Subcutaneous abdominal adipose tissue (tissue), 5 donors: Measurements from ENCODE around the gene ENAH.
A peak's percentile ranks its signal among the peaks of the same experiment; 100 is the strongest.
"Not testable (repeated sequence)": the region's sequence is repeated elsewhere in the genome, so short reads cannot be mapped to it uniquely, and the experiment has no call there.

Source experiments
- H3K27ac ChIP-seq: one replicate; pipeline ENCODE4 v1.7.0; 2013; ENCODE audit warnings: low read depth, mild to moderate bottlenecking, inconsistent platforms, low read length, moderate library complexity
- H3K27me3 ChIP-seq, 5 donors: one replicate each; pipeline ENCODE4 v1.7.0; 2013; ENCODE audit warnings: low read length in 5 of 5, inconsistent platforms in 1 of 5; ENCODE audit not compliant: control insufficient read depth in 5 of 5, insufficient read depth in 4 of 5
- H3K36me3 ChIP-seq, 5 donors: one replicate each; pipeline ENCODE4 v1.7.0; 2013; ENCODE audit warnings: low read length in 5 of 5; ENCODE audit not compliant: control insufficient read depth in 5 of 5, insufficient read depth in 5 of 5
- H3K4me1 ChIP-seq, 5 donors: one replicate each; pipeline ENCODE4 v1.7.0; 2013; ENCODE audit warnings: low read length in 5 of 5, mild to moderate bottlenecking in 3 of 5, moderate library complexity in 1 of 5; ENCODE audit not compliant: control insufficient read depth in 5 of 5, insufficient read depth in 5 of 5
- H3K4me3 ChIP-seq, 5 donors: one replicate each; pipeline ENCODE4 v1.7.0; 2013; ENCODE audit warnings: low read length in 5 of 5, low read depth in 1 of 5
- H3K9ac ChIP-seq, 5 donors: one replicate each; pipeline ENCODE4 v1.7.0; 2013; ENCODE audit warnings: low read length in 5 of 5, mild to moderate bottlenecking in 4 of 5, moderate library complexity in 3 of 5
- H3K9me3 ChIP-seq, 5 donors: one replicate each; pipeline ENCODE4 v1.7.0; 2013; ENCODE audit warnings: low read length in 5 of 5; ENCODE audit not compliant: control insufficient read depth in 5 of 5
- donor health status: healthy.
- donor health status: healthy.
- donor health status: healthy.
- donor health status: healthy.
- donor health status: healthy.

Gene ENAH

GRCh38 chr1:225652729-225653462, at the start of gene ENAH:
TSS of gene ENAH (minus strand) at chr1:225653123. CDS start at chr1:225652690, 433 bp downstream.
- Histone ChIP-seq H3K36me3 (no peaks in the 10 kb centered on the region), H3K4me1 (peaks cover 0 to 48% (median 36%) of the 10 kb centered on the region in 5 donors), H3K27me3 (no peaks in the 10 kb centered on the region), H3K27ac (peak within 1 kb of the TSS; percentile 91), H3K4me3 (peak within 1 kb of the TSS; percentile 88 to 93 (median 89)), H3K9me3 (no peaks in the 10 kb centered on the region), H3K9ac (peak within 1 kb of the TSS; percentile 82 to 94 (median 89))

- H3K9ac ChIP-seq = no peak overlapping the region
- H3K27me3 ChIP-seq = no peaks in the 10 kb centered on the region
- no peak overlapping the region for H3K4me3 ChIP-seq
- no peaks in the 10 kb centered on the region for H3K9me3 ChIP-seq
- no peak overlapping the region for H3K27ac ChIP-seq
- H3K4me1 ChIP-seq = peaks cover 0 to 7% (median 0%) of the 10 kb centered on the region in 5 donors
- no peaks in the 10 kb centered on the region for H3K36me3 ChIP-seq
Measured at GRCh38 chr1:225700889-225701465, 48.1 kb upstream of the ENAH start.

- Histone ChIP-seq H3K27me3 (no peaks in the 10 kb centered on the region), H3K4me3 (no peak overlapping the region), H3K36me3 (no peaks in the 10 kb centered on the region), H3K4me1 (peaks cover 0 to 7% (median 0%) of the 10 kb centered on the region in 5 donors), H3K27ac (no peak overlapping the region), H3K9me3 (no peaks in the 10 kb centered on the region), H3K9ac (no peak overlapping the region)
Measured at GRCh38 chr1:225700164-225700821, 47.4 kb upstream of the ENAH start.

GRCh38 chr1:225699336-225699735, 46.4 kb upstream of the ENAH start:
- H3K9me3 ChIP-seq = no peaks in the 10 kb centered on the region
- H3K36me3 ChIP-seq = no peaks in the 10 kb centered on the region
- H3K4me1 ChIP-seq = peaks cover 0 to 12% (median 2%) of the 10 kb centered on the region in 5 donors
- no peaks in the 10 kb centered on the region for H3K27me3 ChIP-seq
- no peak overlapping the region for H3K27ac ChIP-seq
- no peak overlapping the region for H3K9ac ChIP-seq
- H3K4me3 ChIP-seq = no peak overlapping the region

GRCh38 chr1:225698194-225698593, 45.3 kb upstream of the ENAH start:
- peaks cover 0 to 21% (median 13%) of the 10 kb centered on the region in 5 donors for H3K4me1 ChIP-seq
- H3K9ac ChIP-seq, H3K4me3 ChIP-seq, H3K27me3 ChIP-seq, H3K9me3 ChIP-seq, H3K27ac ChIP-seq, H3K36me3 ChIP-seq: not testable (repeated sequence)

- no peak overlapping the region for H3K4me3 ChIP-seq
- H3K9me3 ChIP-seq = no peaks in the 10 kb centered on the region
- H3K27me3 ChIP-seq = no peaks in the 10 kb centered on the region
- H3K4me1 ChIP-seq = peaks cover 0 to 25% (median 15%) of the 10 kb centered on the region in 5 donors
- no peak overlapping the region for H3K9ac ChIP-seq
- H3K27ac ChIP-seq = no peak overlapping the region
- no peaks in the 10 kb centered on the region for H3K36me3 ChIP-seq
Measured at GRCh38 chr1:225697428-225697827, 44.5 kb upstream of the ENAH start.

- Histone ChIP-seq H3K4me1 (peaks cover 0 to 39% (median 29%) of the 10 kb centered on the region in 5 donors), H3K4me3 (no peak overlapping the region), H3K9ac (no peak overlapping the region), H3K9me3 (no peaks in the 10 kb centered on the region), H3K36me3 (no peaks in the 10 kb centered on the region), H3K27me3 (no peaks in the 10 kb centered on the region), H3K27ac (no peak overlapping the region)
Measured at GRCh38 chr1:225695578-225696337, 42.8 kb upstream of the ENAH start.

- Histone ChIP-seq H3K9me3 (no peaks in the 10 kb centered on the region), H3K4me3 (no peak overlapping the region), H3K36me3 (no peaks in the 10 kb centered on the region), H3K4me1 (peaks cover 0 to 42% (median 25%) of the 10 kb centered on the region in 5 donors), H3K9ac (no peak overlapping the region), H3K27ac (peak overlapping the region; percentile 26), H3K27me3 (no peaks in the 10 kb centered on the region)
Measured at GRCh38 chr1:225694151-225694603, 41.3 kb upstream of the ENAH start.

- H3K27me3 ChIP-seq, H3K9ac ChIP-seq, H3K4me3 ChIP-seq, H3K36me3 ChIP-seq, H3K9me3 ChIP-seq: not testable (repeated sequence)
- Histone ChIP-seq H3K27ac (peak overlapping the region; percentile 26), H3K4me1 (peaks cover 0 to 42% (median 23%) of the 10 kb centered on the region in 5 donors)
Measured at GRCh38 chr1:225693697-225694096, 40.8 kb upstream of the ENAH start.
